HG03575 (cell line): ENCODE measurements around the gene KIF16B.

ENCODE experiments used
- ATAC-seq: cut with Tn5 transposase; IDR thresholded peaks from one replicate; pipeline ENCODE4 v1.9.1; 2021; ENCODE audit not compliant: unreplicated experiment, insufficient number of reproducible peaks, low FRiP score; ENCODE audit errors: extremely low read depth

Gene KIF16B

DNA sequence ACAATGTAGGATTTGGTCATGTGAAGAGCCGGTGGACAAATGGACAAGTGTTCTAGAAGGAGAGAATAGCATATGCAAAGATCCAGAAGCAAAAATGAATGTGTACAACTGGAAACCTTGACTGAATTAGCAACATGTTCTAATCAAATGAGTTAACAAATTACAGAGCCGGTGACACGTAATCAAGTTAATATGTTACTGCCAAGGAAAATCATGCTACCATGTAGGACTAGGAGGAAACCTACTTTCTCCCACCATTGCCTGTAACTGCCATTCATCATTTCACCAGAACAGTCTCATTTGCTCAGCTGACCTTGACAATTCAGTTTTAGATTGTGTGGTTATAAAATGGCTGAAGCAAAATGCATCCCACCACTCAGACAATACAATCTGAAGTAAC, 179.4 kb downstream of the KIF16B start:
- no peak for ATAC-seq

- no peak for ATAC-seq
Observed at GRCh38 chr20:16393297-16393696, 180.0 kb downstream of the KIF16B start.

DNA sequence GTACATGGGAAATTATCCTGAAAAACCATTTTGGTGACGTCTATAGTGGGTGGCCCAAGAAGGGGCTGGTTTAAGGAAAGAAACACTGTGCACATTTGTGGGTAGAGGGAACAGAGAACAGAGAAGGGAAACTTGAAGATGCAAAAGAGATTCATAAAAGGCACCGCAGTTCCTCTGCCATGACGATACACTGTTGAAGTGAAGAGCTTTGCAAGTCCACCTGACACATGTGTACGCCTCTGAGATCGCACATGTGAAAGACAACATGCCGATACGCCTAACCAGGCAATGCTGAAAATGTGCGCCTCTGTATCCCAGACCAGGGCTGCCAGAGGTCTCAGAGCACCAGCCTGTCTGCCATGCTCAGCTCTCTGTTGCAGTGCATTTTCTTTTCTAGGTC, 180.9 kb downstream of the KIF16B start:
- peak; percentile 90 for ATAC-seq

- ATAC-seq: no peak
Observed at GRCh38 chr20:16390991-16391390, 182.3 kb downstream of the KIF16B start.

DNA sequence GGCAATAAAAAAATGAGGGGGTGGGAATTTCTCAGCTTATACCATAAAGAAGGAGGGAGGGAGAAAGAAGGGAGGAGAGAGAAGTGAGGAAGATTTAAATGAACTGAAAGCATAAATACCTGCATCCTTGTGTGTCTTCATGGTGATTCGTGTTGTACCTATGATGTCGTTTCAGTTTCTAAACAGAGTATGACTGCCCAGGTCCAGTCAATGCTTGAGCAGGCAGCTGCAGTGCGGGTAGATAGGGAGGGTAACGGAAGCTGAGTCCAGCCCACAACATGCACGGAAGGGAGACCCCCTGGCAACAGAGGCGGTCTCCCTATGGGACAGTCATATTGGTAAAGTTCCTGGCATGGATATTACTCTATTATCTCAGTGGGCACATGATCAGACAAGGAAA, 184.5 kb downstream of the KIF16B start:
- ATAC-seq: no peak

- ATAC-seq: no peak
Observed at GRCh38 chr20:16387666-16388065, 185.6 kb downstream of the KIF16B start.

- ATAC-seq: no peak
Observed at GRCh38 chr20:16385891-16386290, 187.4 kb downstream of the KIF16B start.

DNA sequence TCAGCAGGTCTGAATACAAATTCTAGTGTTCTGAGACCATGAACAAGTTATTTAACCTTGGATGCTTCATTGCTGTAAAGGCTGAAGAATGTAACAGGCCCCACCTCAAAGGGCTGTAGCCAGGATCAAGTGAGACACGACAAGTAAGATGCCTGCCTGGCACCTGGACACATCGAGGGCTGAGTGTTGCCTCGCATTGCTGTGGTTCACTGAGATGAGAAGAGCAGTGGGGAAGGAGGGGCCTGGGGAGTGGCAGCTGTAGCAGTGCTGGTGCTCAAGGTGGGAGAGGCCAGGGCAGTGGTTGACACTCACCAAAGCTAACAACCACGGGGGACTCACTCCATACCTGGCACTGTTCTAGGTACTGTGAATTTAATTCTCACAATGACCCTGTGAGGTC, 187.8 kb downstream of the KIF16B start:
- no peak for ATAC-seq

- ATAC-seq: no peak
Observed at GRCh38 chr20:16381444-16381843, 191.8 kb downstream of the KIF16B start.

DNA sequence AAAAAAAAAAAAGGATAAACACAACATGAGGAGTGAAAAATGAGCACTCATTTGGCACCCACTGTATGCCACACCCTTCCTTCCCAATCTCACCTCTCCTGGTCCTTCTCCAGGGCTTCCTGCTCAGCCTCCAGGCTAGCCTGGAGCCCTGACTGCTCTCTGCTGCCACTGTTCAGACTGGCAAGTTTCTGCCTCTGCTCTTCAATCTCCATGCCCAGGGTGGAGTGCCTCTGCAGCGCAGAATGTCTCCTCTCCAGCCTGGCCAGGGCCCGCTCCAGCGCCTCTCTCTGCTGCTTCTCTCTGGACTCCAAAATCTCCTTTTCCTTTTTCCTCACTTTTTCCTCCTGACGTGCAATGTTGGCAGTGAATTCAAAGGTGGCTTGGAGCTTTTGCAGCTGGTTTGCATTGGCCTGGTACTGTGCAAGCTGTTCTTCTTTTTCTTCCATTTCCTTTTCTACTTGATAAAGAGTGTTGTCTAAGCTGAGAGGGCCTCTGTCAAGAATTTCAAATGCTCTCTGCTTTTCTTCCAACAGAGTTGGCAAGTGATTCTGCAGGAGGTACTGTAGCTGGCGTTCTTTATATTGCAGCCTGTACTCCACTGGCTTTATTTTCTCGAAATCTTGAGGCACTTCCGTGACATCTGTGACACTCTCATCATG, 194.4 kb downstream of the KIF16B start:
- no peak for ATAC-seq

DNA sequence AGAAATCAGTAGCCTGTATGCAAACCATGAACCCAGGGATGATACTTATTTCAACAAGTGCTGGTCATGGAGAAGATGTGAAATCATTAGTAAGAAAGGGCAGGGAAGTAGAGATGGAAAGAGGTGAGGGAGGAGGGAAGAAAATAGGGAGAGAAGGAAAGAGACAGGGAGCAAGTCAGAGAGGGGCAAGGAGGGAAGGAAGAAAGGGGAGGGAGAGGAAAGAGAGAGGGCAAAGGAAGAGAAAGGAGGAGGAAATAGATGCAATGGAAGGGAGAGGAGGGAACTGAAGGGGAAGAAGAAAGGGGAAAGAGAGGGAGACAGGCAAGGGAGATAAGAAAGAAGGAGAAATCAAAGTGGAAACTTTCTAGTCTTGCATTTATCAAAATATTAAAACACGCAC, 195.1 kb downstream of the KIF16B start:
- ATAC-seq: no peak

- no peak for ATAC-seq
Observed at GRCh38 chr20:16369441-16369840, 203.8 kb downstream of the KIF16B start.

DNA sequence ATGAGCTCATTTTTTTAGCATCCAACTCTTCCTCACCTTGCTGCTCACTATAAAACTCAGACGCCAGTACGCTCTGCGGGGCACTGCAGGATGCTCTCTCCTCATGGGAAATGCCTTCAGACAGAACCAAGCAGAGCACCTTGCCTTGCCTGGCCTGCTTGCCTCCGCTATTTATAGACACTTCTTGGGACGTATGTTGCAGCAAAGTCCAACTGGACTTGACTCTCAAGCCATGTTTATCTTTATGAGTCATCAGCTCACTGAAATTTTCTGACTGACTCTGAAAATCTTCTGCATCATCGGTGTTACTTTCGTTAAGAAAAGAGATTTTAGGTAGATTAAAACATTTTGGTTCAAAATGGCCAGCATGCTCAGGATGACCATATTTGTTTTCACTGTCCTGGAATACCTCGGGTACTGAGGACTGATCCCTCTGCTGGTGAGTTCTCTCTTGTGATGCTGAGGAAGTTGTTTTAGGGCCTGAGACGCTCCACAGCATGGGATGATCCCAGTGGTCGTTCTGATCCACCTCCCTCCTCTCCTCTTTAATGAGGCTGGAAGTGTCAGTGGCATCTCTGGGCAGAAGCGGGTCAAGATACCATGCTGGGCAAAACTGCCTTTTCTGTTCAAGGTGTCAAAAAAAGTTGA, 204.5 kb downstream of the KIF16B start:
- ATAC-seq: no peak

- no peak for ATAC-seq
Observed at GRCh38 chr20:16367948-16368560, 205.2 kb downstream of the KIF16B start.

DNA sequence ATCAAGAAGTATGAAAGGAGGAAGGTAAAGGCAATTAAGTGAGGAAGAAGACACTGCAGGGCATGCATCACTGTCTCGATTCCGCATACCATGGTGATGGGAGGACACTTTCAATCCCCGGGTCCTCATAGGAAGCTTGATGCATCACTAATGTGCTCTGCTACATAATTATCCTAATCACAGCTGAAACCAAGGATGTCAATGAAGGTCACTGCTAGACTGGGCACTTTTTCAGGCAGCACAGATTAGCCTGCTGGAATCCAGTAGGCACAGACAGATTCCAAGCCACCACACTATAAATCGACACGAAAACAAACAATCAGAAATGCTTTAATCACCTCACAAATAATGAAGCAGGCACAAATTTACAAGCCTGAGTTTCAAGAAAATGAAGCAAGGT, 206.7 kb downstream of the KIF16B start:
- ATAC-seq: no peak

- no peak for ATAC-seq
Observed at GRCh38 chr20:16364320-16364687, 208.9 kb downstream of the KIF16B start.

DNA sequence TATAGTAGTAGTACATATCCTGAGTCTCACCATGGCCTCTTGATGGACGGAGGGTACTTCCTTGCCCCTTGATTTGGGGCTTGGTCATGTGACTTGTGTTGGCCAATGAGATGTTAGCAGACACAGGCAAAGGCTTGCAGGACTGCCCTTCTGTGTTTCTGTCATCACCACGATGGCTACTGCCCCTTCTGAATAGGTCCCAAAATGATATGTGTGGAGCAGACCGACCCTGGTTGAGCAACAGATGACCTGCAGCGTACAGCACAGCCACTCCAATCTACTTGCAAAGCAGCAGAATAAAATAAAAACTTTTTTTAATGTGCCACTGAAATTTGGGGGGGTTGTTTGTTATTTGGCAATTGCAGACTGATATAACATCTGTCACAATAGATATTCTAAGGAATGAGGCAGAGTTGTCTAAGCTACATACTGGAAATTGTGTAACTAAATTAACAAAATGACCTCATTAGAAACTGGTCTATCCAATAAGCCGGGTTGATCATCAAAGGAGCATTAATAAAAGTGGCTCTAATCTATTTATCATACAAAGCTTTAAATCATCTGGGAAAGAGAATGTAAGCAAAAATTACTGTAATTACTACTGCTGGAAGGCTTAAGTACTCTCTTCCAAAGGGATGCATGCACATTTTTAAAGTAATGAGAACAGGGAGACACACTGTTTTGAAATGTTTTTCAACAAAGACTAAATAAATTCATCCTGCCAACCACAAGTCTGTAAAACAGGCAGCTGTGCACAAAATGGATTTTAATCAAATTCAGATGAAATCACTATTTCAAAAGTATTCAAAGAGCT, 209.5 kb downstream of the KIF16B start:
- ATAC-seq: no peak

GRCh38 chr20:16362642-16363041, 210.6 kb downstream of the KIF16B start:
- no peak for ATAC-seq

DNA sequence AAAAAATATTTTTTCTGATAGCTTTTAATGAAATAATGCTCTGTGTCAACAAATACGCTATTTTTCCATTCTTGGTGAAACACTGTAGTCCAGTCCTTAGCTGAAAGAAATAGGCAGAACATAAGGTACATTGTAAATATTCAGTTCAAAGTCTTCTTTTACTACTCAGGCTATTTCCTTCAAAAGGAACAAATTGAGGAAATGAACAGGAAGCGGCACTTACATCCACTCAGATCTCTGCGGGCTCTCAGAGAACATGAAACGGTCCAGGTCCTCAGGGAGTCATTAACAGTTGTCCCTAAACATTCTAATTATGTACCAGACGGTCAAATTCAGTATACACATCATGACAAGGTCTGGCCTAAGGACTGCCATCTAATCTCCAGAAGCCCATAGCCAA, 212.6 kb downstream of the KIF16B start:
- no peak for ATAC-seq

DNA sequence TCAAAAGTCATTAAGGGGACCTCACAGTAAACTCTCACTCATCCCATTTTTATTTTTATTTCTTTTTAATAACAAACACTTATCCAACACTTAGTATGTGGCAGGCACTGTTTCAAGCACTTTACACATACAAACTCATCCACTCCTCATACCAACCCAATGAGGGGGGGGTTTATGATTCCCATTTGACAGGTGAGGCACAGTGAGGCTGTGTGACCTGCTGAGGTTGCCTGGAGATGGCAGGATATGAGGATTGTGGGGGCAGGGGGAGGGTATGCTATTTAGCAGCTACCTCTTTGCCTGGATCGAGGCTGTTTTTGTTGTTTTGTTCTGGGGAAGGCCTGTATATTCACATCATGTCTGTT, 219.8 kb downstream of the KIF16B start:
- ATAC-seq: no peak
